ENCODE measurements around the gene ARHGEF25. TPM values are rescaled to one million over a fixed set of nuclear protein-coding genes. Genes with fewer than 3 reads are reported as not detected.
A peak's percentile ranks its signal among the peaks of the same experiment; 100 is the strongest.

ARHGEF25 gene
- total RNA-seq, 2 donors from 2014 or later = 73.8 to 77.0 TPM

DNA sequence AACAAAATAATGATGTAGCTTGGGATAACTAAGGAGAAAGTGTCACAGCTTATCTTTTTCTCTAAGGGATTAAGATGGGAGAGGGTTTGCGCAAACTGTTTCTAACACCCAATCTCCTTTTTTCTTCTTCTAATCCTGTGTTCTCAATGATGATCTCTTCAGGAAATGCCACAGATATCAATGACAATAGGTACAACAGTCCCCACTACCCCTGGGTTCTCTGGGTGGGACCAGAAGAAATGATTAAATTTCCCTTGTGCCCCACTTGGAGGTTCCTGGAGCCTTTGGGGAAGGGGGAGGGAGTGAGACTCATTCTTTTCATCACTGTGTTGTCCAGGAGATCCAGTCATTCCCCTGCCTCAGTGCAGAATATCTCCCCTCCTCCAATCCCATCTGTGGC is 28.8 kb upstream of the ARHGEF25 start:
- Histone ChIP-seq H3K27ac (no peak overlapping the region), H3K36me3 (peaks cover 6% of the 10 kb centered on the region), H3K4me3 (no peak overlapping the region), H3K9me3 (no peaks in the 10 kb centered on the region), H3K4me1 (ENCODE audit: control insufficient read depth in 1 of 2, low read depth in 2 of 2) (no peaks in the 10 kb centered on the region), H3K27me3 (replicated peaks; ENCODE audit: insufficient read depth) (no peaks in the 10 kb centered on the region)
- ATAC-seq (ENCODE audit: insufficient number of reproducible peaks, low FRiP score, low read depth) (no peak), DNase-seq (ENCODE audit: low spot score) (no peak)
- TF ChIP-seq, protein P1, sequence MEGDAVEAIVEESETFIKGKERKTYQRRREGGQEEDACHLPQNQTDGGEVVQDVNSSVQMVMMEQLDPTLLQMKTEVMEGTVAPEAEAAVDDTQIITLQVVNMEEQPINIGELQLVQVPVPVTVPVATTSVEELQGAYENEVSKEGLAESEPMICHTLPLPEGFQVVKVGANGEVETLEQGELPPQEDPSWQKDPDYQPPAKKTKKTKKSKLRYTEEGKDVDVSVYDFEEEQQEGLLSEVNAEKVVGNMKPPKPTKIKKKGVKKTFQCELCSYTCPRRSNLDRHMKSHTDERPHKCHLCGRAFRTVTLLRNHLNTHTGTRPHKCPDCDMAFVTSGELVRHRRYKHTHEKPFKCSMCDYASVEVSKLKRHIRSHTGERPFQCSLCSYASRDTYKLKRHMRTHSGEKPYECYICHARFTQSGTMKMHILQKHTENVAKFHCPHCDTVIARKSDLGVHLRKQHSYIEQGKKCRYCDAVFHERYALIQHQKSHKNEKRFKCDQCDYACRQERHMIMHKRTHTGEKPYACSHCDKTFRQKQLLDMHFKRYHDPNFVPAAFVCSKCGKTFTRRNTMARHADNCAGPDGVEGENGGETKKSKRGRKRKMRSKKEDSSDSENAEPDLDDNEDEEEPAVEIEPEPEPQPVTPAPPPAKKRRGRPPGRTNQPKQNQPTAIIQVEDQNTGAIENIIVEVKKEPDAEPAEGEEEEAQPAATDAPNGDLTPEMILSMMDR (IDR thresholded peaks at IDR 0.05) = no peak

DNA sequence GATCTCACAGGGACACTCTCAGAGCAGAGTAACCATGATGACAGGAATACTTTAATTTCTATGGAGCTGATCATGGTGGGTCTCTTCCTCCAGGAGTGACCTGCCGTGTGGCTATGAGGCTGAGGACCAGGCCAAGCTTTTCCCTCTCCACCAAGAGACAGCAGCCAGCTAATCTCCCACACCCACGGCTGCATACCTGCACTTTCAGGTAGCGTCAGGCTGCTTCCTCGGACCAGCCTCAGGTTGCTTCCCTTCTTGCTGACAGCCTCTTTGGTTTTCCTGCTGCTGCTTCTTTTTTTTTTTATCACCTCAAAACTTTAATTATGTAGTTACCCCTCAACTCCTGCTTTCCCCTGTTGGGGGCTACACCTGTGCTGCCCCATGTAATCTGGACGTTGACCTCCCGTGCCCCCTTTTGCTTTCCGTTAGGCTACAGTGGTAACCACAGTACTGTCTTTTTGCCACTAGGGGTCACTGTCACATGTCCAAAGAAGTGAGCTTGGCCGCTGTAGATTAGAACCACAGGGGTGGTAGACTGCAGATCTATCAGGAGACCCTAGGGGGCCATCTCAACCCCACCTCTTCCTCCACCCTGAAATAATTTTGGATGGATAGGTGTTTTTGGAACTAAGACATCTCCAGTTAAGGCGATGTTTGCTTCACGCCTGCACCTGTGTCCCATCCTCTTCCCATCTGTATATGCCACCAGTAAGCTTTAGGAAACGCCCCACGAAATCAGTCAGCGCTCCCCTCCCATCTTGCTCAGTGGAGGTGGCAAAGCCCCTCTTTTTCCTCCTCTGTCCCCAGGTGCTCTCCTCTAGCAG is 28.0 kb upstream of the ARHGEF25 start:
- H3K9me3 ChIP-seq = no peaks in the 10 kb centered on the region
- no peak overlapping the region for H3K27ac ChIP-seq
- H3K4me1 ChIP-seq (ENCODE audit: control insufficient read depth in 1 of 2, low read depth in 2 of 2) = no peaks in the 10 kb centered on the region
- TF ChIP-seq, protein P1 (IDR thresholded peaks at IDR 0.05) = peak; percentile 95
- DNase-seq (ENCODE audit: low spot score) (peak; percentile 34), ATAC-seq (ENCODE audit: insufficient number of reproducible peaks, low FRiP score, low read depth) (peak; percentile 95)
- H3K36me3 ChIP-seq = no peaks in the 10 kb centered on the region
- H3K4me3 ChIP-seq = no peak overlapping the region
- H3K27me3 ChIP-seq (replicated peaks; ENCODE audit: insufficient read depth) = no peaks in the 10 kb centered on the region

DNA sequence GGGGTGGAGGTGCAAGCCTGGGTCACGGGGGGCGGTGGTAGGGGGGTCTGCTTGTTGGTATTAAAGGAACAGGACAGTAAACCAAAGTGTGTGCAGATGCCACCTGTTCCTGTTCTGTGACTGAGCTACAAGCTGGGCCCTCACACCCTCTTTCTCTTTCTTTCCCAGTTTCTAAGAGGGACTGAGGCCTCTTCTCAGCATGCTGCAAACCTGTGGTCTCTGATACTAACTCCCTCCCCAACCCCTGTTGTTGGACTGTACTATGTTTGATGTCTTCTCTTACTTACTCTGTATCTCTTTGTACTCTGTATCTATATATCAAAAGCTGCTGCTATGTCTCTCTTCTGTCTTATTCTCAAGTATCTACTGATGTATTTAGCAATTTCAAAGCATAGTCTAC is 27.2 kb upstream of the ARHGEF25 start:
- H3K4me1 ChIP-seq (ENCODE audit: control insufficient read depth in 1 of 2, low read depth in 2 of 2) = no peaks in the 10 kb centered on the region

DNA sequence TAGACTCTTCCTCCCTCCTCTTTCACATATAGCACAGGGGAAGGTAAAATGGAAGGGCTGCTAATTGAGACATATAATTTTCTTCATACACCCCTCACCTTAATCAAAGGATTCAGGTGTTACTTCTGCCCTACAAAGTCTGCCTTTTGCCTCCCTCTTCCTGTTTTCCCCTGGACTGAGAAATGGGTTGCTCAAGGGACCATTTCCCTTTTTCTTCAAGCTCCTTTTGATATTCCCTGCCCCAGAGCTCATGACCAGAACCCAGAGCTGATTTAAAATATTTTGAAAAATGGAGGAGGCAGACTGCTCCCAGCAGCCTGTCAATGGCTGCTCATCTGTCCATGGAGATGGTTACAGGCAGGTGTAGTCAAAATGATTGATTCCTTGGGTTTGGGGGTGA is 26.5 kb upstream of the ARHGEF25 start:
- no peaks in the 10 kb centered on the region for H3K9me3 ChIP-seq
- H3K36me3 ChIP-seq = no peaks in the 10 kb centered on the region
- H3K27me3 ChIP-seq (replicated peaks; ENCODE audit: insufficient read depth) = no peaks in the 10 kb centered on the region
- no peak overlapping the region for H3K27ac ChIP-seq
- DNase-seq (ENCODE audit: low spot score) (no peak), ATAC-seq (ENCODE audit: insufficient number of reproducible peaks, low FRiP score, low read depth) (no peak)
- no peaks in the 10 kb centered on the region for H3K4me1 ChIP-seq (ENCODE audit: control insufficient read depth in 1 of 2, low read depth in 2 of 2)
- no peak overlapping the region for H3K4me3 ChIP-seq
- TF ChIP-seq, protein P1 (IDR thresholded peaks at IDR 0.05) = no peak

More for the DNA sequence above, 27.2 kb upstream of the ARHGEF25 start:
- no peaks in the 10 kb centered on the region for H3K36me3 ChIP-seq
- no peak overlapping the region for H3K27ac ChIP-seq
- H3K4me3 ChIP-seq = no peak overlapping the region
- H3K27me3 ChIP-seq (replicated peaks; ENCODE audit: insufficient read depth) = no peaks in the 10 kb centered on the region
- TF ChIP-seq, protein P1 (IDR thresholded peaks at IDR 0.05) = no peak
- DNase-seq (ENCODE audit: low spot score) = no peak
- no peaks in the 10 kb centered on the region for H3K9me3 ChIP-seq
- ATAC-seq (ENCODE audit: insufficient number of reproducible peaks, low FRiP score, low read depth) = no peak

DNA sequence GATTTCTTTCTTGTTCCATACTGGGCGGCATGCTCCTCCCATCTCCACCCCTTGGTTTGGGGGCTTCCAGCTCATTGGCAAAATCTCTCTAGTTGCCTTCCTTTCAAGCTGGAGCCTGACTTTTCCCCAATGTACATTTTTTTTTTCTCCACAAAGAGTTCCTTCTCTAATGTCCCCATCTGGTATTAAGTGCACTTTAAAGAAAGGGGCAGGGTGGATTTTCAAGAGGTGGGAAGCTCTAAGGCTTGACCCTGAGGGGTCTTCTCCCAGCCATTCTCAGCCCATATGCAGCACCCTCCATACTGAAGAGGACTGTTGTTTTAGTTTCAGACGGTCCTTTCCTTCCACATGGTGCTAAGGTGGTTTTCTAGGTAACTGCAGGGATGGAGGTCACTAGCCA is 26.1 kb upstream of the ARHGEF25 start:
- H3K27me3 ChIP-seq (replicated peaks; ENCODE audit: insufficient read depth) = no peaks in the 10 kb centered on the region
- peaks cover 0 to under 1% of the 10 kb centered on the region in 2 donors for H3K4me1 ChIP-seq (ENCODE audit: control insufficient read depth in 1 of 2, low read depth in 2 of 2)
- TF ChIP-seq, protein P1 (IDR thresholded peaks at IDR 0.05) = no peak
- ATAC-seq (ENCODE audit: insufficient number of reproducible peaks, low FRiP score, low read depth) (no peak), DNase-seq (ENCODE audit: low spot score) (no peak)
- H3K4me3 ChIP-seq = no peak overlapping the region
- H3K9me3 ChIP-seq = no peaks in the 10 kb centered on the region
- no peak overlapping the region for H3K27ac ChIP-seq
- no peaks in the 10 kb centered on the region for H3K36me3 ChIP-seq

All from thoracic aorta (tissue), 2 donors.